ENCODE results near the gene KRT81.
"Not testable (repeated sequence)": the region's sequence is repeated elsewhere in the genome, so short reads cannot be mapped to it uniquely, and the experiment has no call there.

Gene KRT81

GRCh38 chr12:52274521-52275120 is 16.7 kb downstream of the KRT81 start, which contains the start of gene KRT86:
Gene KRT86, plus strand, starts transcription at chr12:52274645. Its CDS starts 27,272 bp downstream, at chr12:52301917.
- DNase-seq (ENCODE audit: low spot score): no peak

GRCh38 chr12:52271158-52271557 is 20.2 kb downstream of the KRT81 start:
- DNase-seq (ENCODE audit: low spot score): no peak

GRCh38 chr12:52270541-52271070 is 20.7 kb downstream of the KRT81 start:
- no peak for DNase-seq (ENCODE audit: low spot score)

- DNase-seq (ENCODE audit: low spot score): no peak
These were observed 23.1 kb downstream of the KRT81 start for GRCh38 chr12:52268212-52268611.

- DNase-seq (ENCODE audit: low spot score): no peak
These were observed 23.6 kb downstream of the KRT81 start for GRCh38 chr12:52267699-52268098.

- no peak for DNase-seq (ENCODE audit: low spot score)
These were observed 24.1 kb downstream of the KRT81 start for GRCh38 chr12:52267266-52267665.

GRCh38 chr12:52266514-52266913 is 24.8 kb downstream of the KRT81 start:
- DNase-seq (ENCODE audit: low spot score): no peak

- no peak for DNase-seq (ENCODE audit: low spot score)
These were observed 26.9 kb downstream of the KRT81 start for GRCh38 chr12:52264435-52264825.

GRCh38 chr12:52263761-52264434 is 27.4 kb downstream of the KRT81 start:
- DNase-seq (ENCODE audit: low spot score): no peak

- no peak for DNase-seq (ENCODE audit: low spot score)
These were observed 29.0 kb downstream of the KRT81 start for GRCh38 chr12:52262286-52262685.

- DNase-seq (ENCODE audit: low spot score): no peak
These were observed 30.2 kb downstream of the KRT81 start for GRCh38 chr12:52261208-52261484.

GRCh38 chr12:52260361-52261207 is 30.8 kb downstream of the KRT81 start:
- no peak for DNase-seq (ENCODE audit: low spot score)

GRCh38 chr12:52259657-52260243 is 31.6 kb downstream of the KRT81 start:
- DNase-seq (ENCODE audit: low spot score): no peak

- no peak for DNase-seq (ENCODE audit: low spot score)
These were observed 32.9 kb downstream of the KRT81 start for GRCh38 chr12:52258335-52258901.

- DNase-seq (ENCODE audit: low spot score): not testable (repeated sequence)
These were observed 33.4 kb downstream of the KRT81 start for GRCh38 chr12:52257922-52258321.

GRCh38 chr12:52257074-52257551 is 34.2 kb downstream of the KRT81 start:
- no peak for DNase-seq (ENCODE audit: low spot score)

GRCh38 chr12:52256584-52256935 is 34.8 kb downstream of the KRT81 start:
- no peak for DNase-seq (ENCODE audit: low spot score)

GRCh38 chr12:52255926-52256583 is 35.3 kb downstream of the KRT81 start:
- no peak for DNase-seq (ENCODE audit: low spot score)

GRCh38 chr12:52254965-52255751 is 36.2 kb downstream of the KRT81 start:
- no peak for DNase-seq (ENCODE audit: low spot score)

GRCh38 chr12:52254180-52254964 is 37.0 kb downstream of the KRT81 start:
- no peak for DNase-seq (ENCODE audit: low spot score)
